SK-N-SH treated with all-trans-retinoic acid at 6 μM for 48 hours (cell line): ENCODE results near the gene SIGLEC5.

ENCODE experiments used
- ARNTL ChIP-seq: fragments of 450-650 bp; formaldehyde crosslinking; IDR thresholded peaks from 2 replicates; pipeline ENCODE4 v1.5.0; 2020; ENCODE audit warnings: low read depth, mild to moderate bottlenecking, moderate library complexity, borderline replicate concordance
- BACH2 ChIP-seq: fragments of 250-450 bp; sonication (Bioruptor Pico); IDR thresholded peaks from 2 replicates; pipeline ENCODE4 v1.9.0; 2021; ENCODE audit warnings: mild to moderate bottlenecking, borderline replicate concordance
- CSDC2 ChIP-seq: fragments of 250-450 bp; sonication (Bioruptor Pico); IDR thresholded peaks from 2 replicates; pipeline ENCODE4 v1.5.0; 2020; ENCODE audit warnings: mild to moderate bottlenecking, moderate library complexity
- ESRRG ChIP-seq: fragments of 250-450 bp; sonication (Bioruptor Pico); IDR thresholded peaks from 2 replicates; pipeline ENCODE4 v1.6.1; 2021; ENCODE audit warnings: mild to moderate bottlenecking
- GLIS3 ChIP-seq: fragments of 250-450 bp; sonication (Bioruptor Pico); IDR thresholded peaks from 2 replicates; pipeline ENCODE4 v1.5.0; 2020; ENCODE audit warnings: mild to moderate bottlenecking, moderate library complexity
- OSR1 ChIP-seq: fragments of 250-450 bp; sonication (Bioruptor Pico); IDR thresholded peaks from 2 replicates; pipeline ENCODE4 v1.8.0; 2022; ENCODE audit warnings: moderate library complexity, mild to moderate bottlenecking, inconsistent platforms
- RARB ChIP-seq: fragments of 250-450 bp; sonication (Bioruptor Pico); IDR thresholded peaks from 2 replicates; pipeline ENCODE4 v1.8.0; 2021; ENCODE audit warnings: mild to moderate bottlenecking, moderate library complexity
- ZC3H10 ChIP-seq: fragments of 250-450 bp; sonication (Bioruptor Pico); IDR thresholded peaks from 2 replicates; pipeline ENCODE4 v1.5.1; 2021; ENCODE audit warnings: mild to moderate bottlenecking, moderate library complexity
- ZFP3 ChIP-seq: fragments of 250-450 bp; sonication (Bioruptor Pico); IDR thresholded peaks from 2 replicates; pipeline ENCODE4 v1.5.0; 2020; ENCODE audit warnings: mild to moderate bottlenecking, moderate library complexity
- ZFP30 ChIP-seq: fragments of 450-650 bp; formaldehyde crosslinking; IDR thresholded peaks from 2 replicates; pipeline ENCODE4 v1.5.0; 2022; ENCODE audit warnings: mild to moderate bottlenecking, moderate library complexity
- TF ChIP-seq, protein P1 (sequence below): fragments of 250-450 bp; sonication (Bioruptor Pico); IDR thresholded peaks from 2 replicates; pipeline ENCODE4 v1.8.0; 2020; ENCODE audit warnings: mild to moderate bottlenecking, moderate library complexity, borderline replicate concordance

DNA sequence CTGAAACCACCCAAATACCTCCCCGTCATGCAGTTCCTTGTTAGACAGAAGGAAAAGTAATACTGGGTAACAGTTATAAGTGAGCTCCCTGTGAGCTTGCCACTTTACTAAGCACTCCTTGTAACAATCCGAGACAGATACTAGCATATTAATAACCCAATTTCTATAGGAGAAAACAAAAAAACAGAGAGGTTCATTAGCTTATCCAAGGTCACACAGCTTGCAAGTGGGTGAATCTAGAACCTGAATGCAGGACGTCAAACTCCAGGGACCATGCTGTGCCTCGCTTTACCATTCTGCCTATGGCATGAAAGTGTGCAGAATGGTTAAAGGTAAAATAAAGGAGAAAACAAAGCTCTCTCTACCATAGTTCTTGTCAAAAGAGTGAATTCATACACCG lies 15.4 kb downstream of the SIGLEC5 start:
- TF ChIP-seq ESRRG (CRISPR knock-in tag), result no peak
- no peak for TF ChIP-seq CSDC2 (CRISPR knock-in tag)
- TF ChIP-seq OSR1 (CRISPR knock-in tag), result no peak
- no peak for TF ChIP-seq ZFP3 (CRISPR knock-in tag)
- TF ChIP-seq, protein P1, sequence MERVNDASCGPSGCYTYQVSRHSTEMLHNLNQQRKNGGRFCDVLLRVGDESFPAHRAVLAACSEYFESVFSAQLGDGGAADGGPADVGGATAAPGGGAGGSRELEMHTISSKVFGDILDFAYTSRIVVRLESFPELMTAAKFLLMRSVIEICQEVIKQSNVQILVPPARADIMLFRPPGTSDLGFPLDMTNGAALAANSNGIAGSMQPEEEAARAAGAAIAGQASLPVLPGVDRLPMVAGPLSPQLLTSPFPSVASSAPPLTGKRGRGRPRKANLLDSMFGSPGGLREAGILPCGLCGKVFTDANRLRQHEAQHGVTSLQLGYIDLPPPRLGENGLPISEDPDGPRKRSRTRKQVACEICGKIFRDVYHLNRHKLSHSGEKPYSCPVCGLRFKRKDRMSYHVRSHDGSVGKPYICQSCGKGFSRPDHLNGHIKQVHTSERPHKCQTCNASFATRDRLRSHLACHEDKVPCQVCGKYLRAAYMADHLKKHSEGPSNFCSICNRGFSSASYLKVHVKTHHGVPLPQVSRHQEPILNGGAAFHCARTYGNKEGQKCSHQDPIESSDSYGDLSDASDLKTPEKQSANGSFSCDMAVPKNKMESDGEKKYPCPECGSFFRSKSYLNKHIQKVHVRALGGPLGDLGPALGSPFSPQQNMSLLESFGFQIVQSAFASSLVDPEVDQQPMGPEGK, result no peak
- no peak for TF ChIP-seq ZC3H10
- TF ChIP-seq RARB (CRISPR knock-in tag), result no peak
- TF ChIP-seq ARNTL (CRISPR knock-in tag), result no peak
- no peak for TF ChIP-seq ZFP30 (CRISPR knock-in tag)
- no peak for TF ChIP-seq GLIS3
- no peak for TF ChIP-seq BACH2 (CRISPR knock-in tag)
